ENCODE results near the gene TRUB2. TPM values are rescaled to one million over a fixed set of nuclear protein-coding genes. Genes with fewer than 3 reads are reported as not detected.

TRUB2 gene
- total and polyA plus RNA-seq, 2 of the 13 experiments (the other 11 are each of a cell fraction or from before 2014, with no cell fraction given) = 22.3 to 41.2 TPM

GRCh38 chr9:128275198-128276007, 46.8 kb downstream of the TRUB2 start, which contains the start of gene GOLGA2 (continued):
- TF ChIP-seq ZNF646 (CRISPR knock-in tag; IDR thresholded peaks at IDR 0.05) (no peak), ZGPAT (CRISPR knock-in tag; IDR thresholded peaks at IDR 0.05) (peak; percentile 12; the same call in 1 of the 2 replicates), CCAR2 (optimal IDR thresholded peaks at IDR 0.05; ENCODE audit: low read depth, low read length) (no peak), HES4 (CRISPR knock-in tag; IDR thresholded peaks at IDR 0.05; ENCODE audit: borderline replicate concordance) (no peak), PHF8 (CRISPR knock-in tag; IDR thresholded peaks at IDR 0.05) (no peak; the same call in none of the 2 replicates), NR0B2 (CRISPR knock-in tag; IDR thresholded peaks at IDR 0.05) (no peak), MLXIP (CRISPR knock-in tag; IDR thresholded peaks at IDR 0.05; ENCODE audit: borderline replicate concordance) (no peak), EED (CRISPR knock-in tag; IDR thresholded peaks at IDR 0.05) (no peak), PAF1 (CRISPR knock-in tag; IDR thresholded peaks at IDR 0.05) (no peak), AGO2 (optimal IDR thresholded peaks at IDR 0.05; ENCODE audit: low read depth, low read length) (peak; percentile 32), CTCF (CRISPR knock-in tag; IDR thresholded peaks at IDR 0.05) (no peak), ZNF30 (CRISPR knock-in tag; IDR thresholded peaks at IDR 0.05) (no peak), PHF20 (CRISPR knock-in tag; IDR thresholded peaks at IDR 0.05) (no peak; the same call in 1 of the 2 replicates), MED13 (CRISPR knock-in tag; IDR thresholded peaks at IDR 0.05) (no peak), ZNF562 (CRISPR knock-in tag; IDR thresholded peaks at IDR 0.05; ENCODE audit: borderline replicate concordance) (no peak), KLF6 (CRISPR knock-in tag; IDR thresholded peaks at IDR 0.05) (no peak)
